CD4-positive, alpha-beta T cell treated with Interleukin-15 for 1 hour (primary cell): ENCODE results near the gene VWA7.

Experiments
- DNase-seq: peaks from one replicate; pipeline ENCODE4 v3.0.0-alpha.2; 2020

The VWA7 gene

GRCh38 chr6:31727717-31728671 is 49.1 kb downstream of the VWA7 start:
- no peak for DNase-seq

DNA sequence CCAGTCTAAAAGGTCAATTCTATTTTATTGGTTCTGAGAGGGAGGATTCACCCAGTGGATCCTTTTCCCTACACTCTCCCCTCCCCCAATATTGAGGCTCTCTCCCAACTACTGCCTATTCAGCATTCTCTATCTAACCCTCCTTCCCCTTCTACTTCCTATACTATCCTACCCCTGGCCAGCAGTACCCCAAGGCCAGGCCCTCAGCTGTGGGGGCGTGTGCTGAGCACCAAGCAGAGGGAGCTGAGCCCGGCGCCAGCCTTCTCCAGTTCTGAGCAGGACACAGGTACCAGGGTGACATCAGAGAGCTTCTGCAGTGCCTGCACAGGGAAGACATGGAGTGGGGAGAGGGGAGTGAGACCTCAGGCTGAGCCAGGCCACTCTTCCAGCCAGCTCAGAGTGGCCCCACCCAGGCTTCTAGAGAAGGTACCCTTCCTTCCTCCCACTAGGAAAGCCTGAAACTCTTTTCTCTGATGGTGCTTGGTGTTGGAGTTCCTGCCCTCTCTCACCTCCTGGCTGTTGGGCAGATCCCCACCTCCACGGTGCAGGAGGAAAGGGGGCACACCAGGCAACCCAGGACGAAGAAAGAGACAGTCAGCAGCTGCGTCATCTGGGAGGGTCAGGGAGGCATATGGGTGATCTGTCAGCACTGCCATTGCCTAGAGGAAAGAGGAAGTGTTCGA is 50.0 kb downstream of the VWA7 start:
- DNase-seq: peak; percentile 79

DNA sequence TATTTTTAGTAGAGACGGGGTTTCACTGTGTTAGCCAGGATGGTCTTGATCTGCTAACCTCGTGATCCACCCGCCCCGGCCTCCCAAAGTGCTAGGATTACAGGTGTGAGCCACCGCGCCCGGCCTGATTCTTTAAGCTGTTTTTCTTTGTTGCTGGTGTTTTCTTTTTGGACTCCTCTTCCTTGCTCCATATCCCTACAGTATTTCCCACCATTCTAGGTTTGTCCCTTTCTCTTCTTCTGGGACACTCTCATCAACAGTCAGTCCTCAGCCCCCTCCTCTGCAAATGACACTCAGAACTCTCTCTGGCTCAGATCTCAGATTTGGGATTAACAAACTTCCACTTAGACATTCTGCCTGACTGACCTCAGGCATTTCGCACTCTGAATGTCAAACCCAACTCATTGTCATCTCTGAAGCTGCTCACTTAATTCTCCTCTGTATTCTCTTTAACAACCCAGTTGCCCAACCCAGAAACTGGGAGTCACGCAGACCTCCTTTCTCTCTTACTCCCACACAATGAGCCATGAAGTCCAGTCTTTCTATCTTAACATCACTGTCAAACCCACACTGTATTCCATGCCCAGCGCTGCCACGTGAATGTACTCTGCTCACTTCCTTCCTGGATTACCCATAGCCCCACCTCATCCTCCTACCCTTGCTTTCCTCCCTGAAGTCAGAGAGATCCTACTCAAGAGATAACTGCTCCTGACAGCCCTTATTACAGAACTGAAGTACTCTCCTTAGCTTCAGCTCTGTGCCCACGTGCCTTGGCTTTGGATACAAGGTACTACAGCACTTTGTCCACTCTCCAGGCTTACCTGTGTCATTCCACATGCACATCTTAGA is 51.4 kb downstream of the VWA7 start:
- no peak for DNase-seq

GRCh38 chr6:31723980-31724691 is 53.0 kb downstream of the VWA7 start:
- DNase-seq: no peak

GRCh38 chr6:31723245-31723979 is 53.7 kb downstream of the VWA7 start, which contains the start of gene MPIG6B:
MPIG6B (plus strand) TSS chr6:31723373; CDS start chr6:31723384, 11 bp downstream.
- no peak for DNase-seq

DNA sequence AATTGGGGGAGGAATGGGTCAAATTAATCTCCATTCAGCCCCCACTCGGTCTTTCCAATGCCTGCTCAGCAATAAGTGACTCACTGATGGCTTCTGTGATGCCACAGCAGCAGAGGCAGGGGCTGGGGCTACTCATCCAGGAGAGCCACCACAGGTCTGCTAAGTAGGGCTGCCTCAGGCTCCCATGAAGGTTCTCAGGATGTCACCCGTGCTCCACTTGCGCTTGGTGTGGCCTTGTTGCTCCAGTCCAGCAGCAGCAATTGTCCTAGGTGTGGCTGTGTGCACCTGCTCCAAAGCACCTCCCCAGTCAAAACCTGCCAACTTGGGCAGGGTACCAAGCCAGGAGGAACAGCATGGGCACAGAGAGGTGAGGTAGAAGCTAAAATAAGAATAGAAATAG is 55.0 kb downstream of the VWA7 start:
- no peak for DNase-seq

DNA sequence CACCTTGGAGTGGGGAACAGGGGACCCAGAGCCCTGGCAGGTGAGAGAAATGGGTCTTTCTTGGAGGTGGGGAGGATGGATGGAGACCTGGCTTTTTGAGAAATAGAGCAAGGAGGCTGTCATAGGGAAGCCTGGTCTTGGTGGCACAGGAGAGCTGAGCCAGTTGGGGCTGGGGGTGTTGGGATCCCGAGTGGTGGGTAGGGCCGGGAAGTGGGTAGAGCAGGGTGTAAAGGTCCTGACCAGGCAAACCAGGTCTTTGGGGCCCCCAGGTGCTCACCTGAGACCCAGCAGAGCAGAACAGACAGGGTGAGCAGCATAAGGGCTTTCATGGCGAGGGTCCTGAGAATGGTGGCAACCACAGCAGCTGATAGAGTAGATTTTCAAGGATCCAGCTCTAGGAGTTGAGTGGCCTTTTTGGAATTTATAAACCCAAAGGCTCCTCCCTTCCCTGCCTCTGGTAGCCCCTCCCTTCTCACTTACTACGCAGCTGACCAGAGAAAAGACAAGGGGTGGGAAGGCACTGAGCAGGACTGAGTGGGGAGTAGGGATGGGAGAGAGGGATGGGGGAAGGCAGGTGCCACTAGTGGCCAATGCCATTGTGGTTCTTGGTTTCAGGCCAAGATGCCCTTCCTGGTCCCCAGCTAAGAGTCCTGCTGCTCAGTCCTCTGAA is 55.6 kb downstream of the VWA7 start, which contains the start of gene LY6G6C:
LY6G6C (minus strand) TSS at position 396 of the 670 bp plus-strand sequence; CDS start at position 329, 67 bp downstream.
- DNase-seq: no peak

DNA sequence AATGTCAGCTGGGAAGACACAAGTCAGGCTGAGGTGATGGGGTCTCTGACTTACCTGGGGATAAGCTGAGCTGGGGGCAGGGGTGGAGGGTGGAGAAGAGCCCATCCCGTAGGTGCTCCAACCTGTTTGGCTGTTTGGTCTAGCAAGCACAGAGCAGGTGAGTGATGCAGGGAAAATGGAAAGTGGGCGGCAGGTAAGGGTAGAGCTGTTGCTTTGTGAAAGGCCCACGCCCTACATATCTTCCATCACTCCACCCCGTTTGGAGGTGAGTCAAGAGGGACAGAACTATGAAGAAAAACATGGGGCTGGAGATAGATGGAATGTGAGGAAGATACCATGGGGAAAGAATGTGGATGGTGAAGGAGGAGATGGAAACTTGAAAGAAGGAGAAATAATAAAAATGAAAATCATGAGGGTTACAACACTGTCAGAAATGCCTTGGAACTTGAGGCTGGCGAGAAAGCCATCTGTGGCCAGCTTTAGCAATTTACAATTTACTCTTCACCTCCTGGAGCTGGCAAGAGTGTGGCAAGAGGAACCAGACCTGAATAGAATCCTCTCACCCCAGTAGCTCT is 56.8 kb downstream of the VWA7 start:
- DNase-seq: no peak

DNA sequence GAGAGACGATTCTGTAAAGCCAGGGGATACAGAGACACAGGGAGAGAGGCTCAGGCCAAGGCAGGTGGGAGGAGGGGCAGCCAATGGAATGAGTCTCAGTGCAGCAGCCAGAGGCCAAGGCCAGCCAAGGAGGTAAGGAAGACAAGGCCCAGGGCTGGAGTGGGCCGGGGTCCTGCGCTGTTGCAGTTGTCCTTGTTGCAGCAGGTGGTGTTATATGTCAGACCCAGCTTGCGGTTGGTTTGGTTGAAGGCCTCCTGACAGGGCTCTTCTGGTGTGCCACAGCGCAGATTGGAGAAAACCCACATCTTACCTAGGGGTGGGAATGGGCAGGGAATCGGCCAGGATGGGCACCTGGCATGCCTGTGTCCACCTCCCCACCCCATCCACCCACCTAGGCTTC is 58.1 kb downstream of the VWA7 start:
- no peak for DNase-seq

- DNase-seq: no peak
These were observed 58.9 kb downstream of the VWA7 start for GRCh38 chr6:31718265-31718664.

GRCh38 chr6:31717499-31718222 is 59.5 kb downstream of the VWA7 start:
- DNase-seq: no peak
